Hepatocyte (in vitro differentiated cells): ENCODE results near the gene TTC27. TPM values are rescaled to one million over a fixed set of nuclear protein-coding genes. Genes with fewer than 3 reads are reported as not detected.

Source experiments
- DNase-seq: peaks from one replicate; pipeline ENCODE4 v3.0.0-alpha.2; 2016; ENCODE audit warnings: low spot score
- H2AFZ ChIP-seq: fragments of 200-600 bp; sonication (generic); 2 replicates; pipeline ENCODE4 v1.6.0; 2016; ENCODE audit warnings: antibody characterized with exemption, mild to moderate bottlenecking
- H3K27ac ChIP-seq: fragments of 200-600 bp; sonication (generic); 2 replicates; pipeline ENCODE4 v1.5.1; 2016; ENCODE audit warnings: mild to moderate bottlenecking
- H3K27me3 ChIP-seq: fragments of 200-600 bp; sonication (generic); 2 replicates; pipeline ENCODE4 v1.6.1; 2016
- H3K36me3 ChIP-seq: fragments of 200-600 bp; sonication (generic); replicated peaks from 2 replicates; pipeline ENCODE4 v1.5.1; 2016; ENCODE audit warnings: low read depth; ENCODE audit not compliant: insufficient read depth
- H3K4me1 ChIP-seq: fragments of 200-600 bp; sonication (generic); 2 replicates; pipeline ENCODE4 v1.5.1; 2016; ENCODE audit warnings: mild to moderate bottlenecking, moderate library complexity; ENCODE audit not compliant: insufficient read depth
- H3K4me2 ChIP-seq: fragments of 200-600 bp; sonication (generic); 2 replicates; pipeline ENCODE4 v1.6.0; 2016
- H3K4me3 ChIP-seq: fragments of 200-600 bp; sonication (generic); 2 replicates; pipeline ENCODE4 v1.5.1; 2016; ENCODE audit warnings: mild to moderate bottlenecking
- H3K79me2 ChIP-seq: fragments of 200-600 bp; sonication (generic); 2 replicates; pipeline ENCODE4 v1.6.0; 2017; ENCODE audit warnings: mild to moderate bottlenecking
- H3K9me2 ChIP-seq: fragments of 200-600 bp; sonication (generic); replicated peaks from 2 replicates; pipeline ENCODE4 v1.6.0; 2017; ENCODE audit warnings: mild to moderate bottlenecking; ENCODE audit not compliant: insufficient read depth
- H3K9me3 ChIP-seq: fragments of 200-600 bp; sonication (generic); 2 replicates; pipeline ENCODE4 v1.5.1; 2016; ENCODE audit warnings: low read depth, mild to moderate bottlenecking
- H4K20me1 ChIP-seq: fragments of 200-600 bp; sonication (generic); 2 replicates; pipeline ENCODE4 v1.6.0; 2016; ENCODE audit warnings: mild to moderate bottlenecking; ENCODE audit not compliant: insufficient read depth, poor library complexity, severe bottlenecking
- EZH2 ChIP-seq: fragments of 200-600 bp; sonication (generic); IDR thresholded peaks from 2 replicates; pipeline ENCODE4 v1.6.1; 2016; ENCODE audit warnings: antibody characterized with exemption, mild to moderate bottlenecking, borderline replicate concordance
- EZH2phosphoT487 ChIP-seq: fragments of 200-600 bp; sonication (generic); IDR thresholded peaks from one replicate; pipeline ENCODE4 v1.6.1; 2018; ENCODE audit warnings: antibody characterized with exemption, mild to moderate bottlenecking, low read depth, moderate library complexity; ENCODE audit not compliant: unreplicated experiment, severe bottlenecking
- WGBS: methylation state at CpG from one replicate; pipeline ENCODE4 v1.1.6; 2016; ENCODE audit warnings: low lambda C conversion rate; ENCODE audit errors: missing lambda C conversion rate; 5-methylcytosine and 5-hydroxymethylcytosine counted together
- polyA plus RNA-seq: library from polyadenylated mRNA; unstranded; fragments of >200 nt; fragmentation: Nextera tagmentation; extraction: Ambion mirVana; gene quantifications from 2 replicates; pipeline ENCODE4 v1.2.1, GENCODE V29; 2016
- total RNA-seq: library from RNA; depleted of rRNA; stranded (reverse); fragments of >200 nt; gene quantifications from 2 replicates; pipeline ENCODE4 v1.2.3, GENCODE V29; 2014
- TF ChIP-seq, protein P1 (sequence below): fragments of 200-600 bp; sonication (generic); IDR thresholded peaks from 2 replicates; pipeline ENCODE4 v1.5.1; 2016; ENCODE audit warnings: antibody characterized with exemption, mild to moderate bottlenecking; ENCODE audit not compliant: poor library complexity

The TTC27 gene
- total and polyA plus RNA-seq, 2 experiments from 2014 or later = 10.7 to 12.7 TPM

DNA sequence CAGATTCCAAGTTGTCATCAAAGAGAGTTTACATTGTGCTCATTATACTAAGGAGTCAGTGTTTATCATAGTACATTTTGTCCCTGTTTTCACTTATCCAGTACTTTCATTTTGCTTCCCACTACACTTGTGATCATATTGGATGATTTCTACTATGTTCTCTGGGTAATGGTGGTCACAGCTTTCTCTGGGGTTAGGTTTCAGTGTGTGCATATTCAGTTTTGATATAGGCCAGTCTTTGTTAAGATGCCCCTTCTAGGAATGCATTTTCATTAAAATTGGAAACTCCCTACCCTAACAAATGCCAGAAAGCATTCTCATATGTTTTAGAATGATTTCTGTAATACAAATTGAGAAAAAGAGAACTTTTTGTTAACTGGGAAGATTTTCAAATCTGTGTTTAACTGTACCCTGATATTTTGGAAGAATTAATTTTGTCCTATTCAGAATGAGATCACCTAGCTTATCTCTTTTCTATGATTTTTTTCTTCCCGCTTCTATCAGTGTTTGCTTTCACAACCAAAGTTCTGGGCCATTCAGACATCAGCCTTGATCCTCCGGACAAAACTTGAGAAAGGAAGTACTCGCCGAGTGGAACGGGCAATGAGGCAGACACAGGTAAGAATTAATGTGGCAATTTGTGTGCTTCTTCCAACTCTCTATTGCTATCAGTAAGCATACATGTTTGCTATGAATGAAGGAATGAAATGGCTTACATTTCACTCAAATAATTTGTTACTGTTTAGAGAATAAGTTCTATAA lies 74.6 kb downstream of the TTC27 start:
- no peak overlapping the region for H3K4me2 ChIP-seq
- H3K36me3 ChIP-seq = no peaks in the 10 kb centered on the region
- no peaks in the 10 kb centered on the region for H3K9me2 ChIP-seq
- TF ChIP-seq EZH2 (no peak), EZH2phosphoT487 (no peak)
- TF ChIP-seq, protein P1, sequence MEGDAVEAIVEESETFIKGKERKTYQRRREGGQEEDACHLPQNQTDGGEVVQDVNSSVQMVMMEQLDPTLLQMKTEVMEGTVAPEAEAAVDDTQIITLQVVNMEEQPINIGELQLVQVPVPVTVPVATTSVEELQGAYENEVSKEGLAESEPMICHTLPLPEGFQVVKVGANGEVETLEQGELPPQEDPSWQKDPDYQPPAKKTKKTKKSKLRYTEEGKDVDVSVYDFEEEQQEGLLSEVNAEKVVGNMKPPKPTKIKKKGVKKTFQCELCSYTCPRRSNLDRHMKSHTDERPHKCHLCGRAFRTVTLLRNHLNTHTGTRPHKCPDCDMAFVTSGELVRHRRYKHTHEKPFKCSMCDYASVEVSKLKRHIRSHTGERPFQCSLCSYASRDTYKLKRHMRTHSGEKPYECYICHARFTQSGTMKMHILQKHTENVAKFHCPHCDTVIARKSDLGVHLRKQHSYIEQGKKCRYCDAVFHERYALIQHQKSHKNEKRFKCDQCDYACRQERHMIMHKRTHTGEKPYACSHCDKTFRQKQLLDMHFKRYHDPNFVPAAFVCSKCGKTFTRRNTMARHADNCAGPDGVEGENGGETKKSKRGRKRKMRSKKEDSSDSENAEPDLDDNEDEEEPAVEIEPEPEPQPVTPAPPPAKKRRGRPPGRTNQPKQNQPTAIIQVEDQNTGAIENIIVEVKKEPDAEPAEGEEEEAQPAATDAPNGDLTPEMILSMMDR = no peak
- H3K9me3 ChIP-seq = no peaks in the 10 kb centered on the region
- 81% methylated on average over 5 of the region's 5 CpGs for WGBS
- H3K27ac ChIP-seq = no peak overlapping the region
- no peak overlapping the region for H2AFZ ChIP-seq
- DNase-seq = no peak
- H3K4me1 ChIP-seq = no peaks in the 10 kb centered on the region
- no peak overlapping the region for H3K4me3 ChIP-seq
- H3K79me2 ChIP-seq = no peaks in the 10 kb centered on the region
- no peaks in the 10 kb centered on the region for H4K20me1 ChIP-seq
- no peaks in the 10 kb centered on the region for H3K27me3 ChIP-seq

DNA sequence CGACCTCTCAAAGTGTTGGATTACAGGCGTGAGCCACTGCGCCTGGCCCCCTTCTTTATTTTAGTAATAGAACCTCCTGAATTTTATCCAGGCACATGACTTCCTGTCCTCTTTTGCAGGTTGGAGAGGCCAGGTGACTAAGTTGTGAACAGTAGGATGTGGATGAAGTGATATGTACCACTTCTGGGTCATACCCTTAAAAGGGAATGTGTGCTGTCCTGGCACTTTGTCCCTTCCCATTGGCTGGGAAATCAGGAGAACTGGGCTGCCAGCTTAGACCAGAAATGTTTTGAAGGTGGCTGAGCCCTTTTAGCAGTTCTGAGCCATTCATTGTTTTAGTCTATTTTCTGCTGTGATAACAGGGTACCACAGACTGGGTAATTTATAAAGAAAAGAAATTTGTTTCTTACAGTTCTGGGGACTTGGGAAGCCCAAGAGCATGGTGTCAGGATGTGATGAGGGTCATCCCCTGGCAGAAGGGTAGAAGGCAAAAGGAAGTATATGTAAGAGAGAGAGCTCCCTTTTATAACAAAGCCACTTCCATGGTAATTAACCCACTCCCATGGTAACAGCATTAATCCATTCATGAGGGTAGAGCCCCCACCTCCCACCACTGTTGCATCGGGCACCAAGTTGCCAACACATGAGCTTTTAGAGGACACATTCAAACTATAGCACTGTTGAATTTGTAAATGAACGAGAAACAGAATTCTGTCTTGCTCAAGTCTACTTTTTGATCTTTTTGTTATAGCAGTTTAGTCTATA lies 79.1 kb downstream of the TTC27 start:
- no peak for DNase-seq
- no peak overlapping the region for H3K4me3 ChIP-seq
- H3K27me3 ChIP-seq = no peaks in the 10 kb centered on the region
- H3K4me1 ChIP-seq = no peaks in the 10 kb centered on the region
- H3K27ac ChIP-seq = no peak overlapping the region
- H3K79me2 ChIP-seq = no peaks in the 10 kb centered on the region
- no peak overlapping the region for H2AFZ ChIP-seq
- TF ChIP-seq EZH2phosphoT487 = no peak
- no peak for TF ChIP-seq EZH2
- TF ChIP-seq, protein P1 = no peak
- H3K36me3 ChIP-seq = no peaks in the 10 kb centered on the region
- no peaks in the 10 kb centered on the region for H4K20me1 ChIP-seq
- WGBS = 89% methylated on average over 5 of the region's 5 CpGs
- H3K9me3 ChIP-seq = no peaks in the 10 kb centered on the region
- H3K9me2 ChIP-seq = no peaks in the 10 kb centered on the region
- no peak overlapping the region for H3K4me2 ChIP-seq

DNA sequence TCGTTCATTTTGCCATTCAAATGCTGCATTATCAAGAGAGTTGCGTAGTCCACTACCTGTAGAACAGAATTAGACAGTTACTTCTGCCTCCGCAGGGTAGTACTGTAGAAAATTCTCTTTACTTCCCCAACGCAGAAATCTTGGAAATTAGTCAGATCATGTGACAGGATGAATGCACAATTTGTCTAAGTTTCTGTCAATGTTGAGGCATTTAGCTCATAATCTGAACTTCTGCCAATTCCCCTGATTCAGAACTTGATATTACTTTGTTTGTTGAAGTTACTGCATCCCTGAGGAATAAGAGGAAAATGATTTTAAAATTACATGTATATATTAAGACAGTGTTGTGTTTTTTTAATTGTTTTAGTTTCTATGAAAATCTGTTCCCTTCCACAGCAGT lies 83.4 kb downstream of the TTC27 start:
- DNase-seq = no peak

More for the DNA sequence above, 83.4 kb downstream of the TTC27 start:
- no peak overlapping the region for H2AFZ ChIP-seq
- H3K4me3 ChIP-seq = no peak overlapping the region
- H3K79me2 ChIP-seq = no peaks in the 10 kb centered on the region
- no peaks in the 10 kb centered on the region for H3K9me2 ChIP-seq
- H3K27me3 ChIP-seq = no peaks in the 10 kb centered on the region
- no peaks in the 10 kb centered on the region for H4K20me1 ChIP-seq
- H3K4me1 ChIP-seq = no peaks in the 10 kb centered on the region
- H3K36me3 ChIP-seq = no peaks in the 10 kb centered on the region
- 84% methylated on average over 4 of the region's 4 CpGs for WGBS
- no peaks in the 10 kb centered on the region for H3K9me3 ChIP-seq
- no peak overlapping the region for H3K27ac ChIP-seq
- H3K4me2 ChIP-seq = no peak overlapping the region
- TF ChIP-seq, protein P1 = no peak
- no peak for TF ChIP-seq EZH2
- TF ChIP-seq EZH2phosphoT487 = no peak
